ENCODE measurements around the gene COL25A1. TPM values are rescaled to one million over a fixed set of nuclear protein-coding genes. Genes with fewer than 3 reads are reported as not detected.

Gene COL25A1
- total RNA-seq, 1 experiment from 2014 or later: 4.2 TPM

- no CpG with 5 or more reads among the region's 1 CpG for WGBS (ENCODE audit: extremely low coverage, insufficient read length, low lambda C conversion rate)
- no peak for DNase-seq
- Histone ChIP-seq H3T11ph (ENCODE audit: low read length) (no peak overlapping the region), H2BK5ac (ENCODE audit: insufficient read length, low read length) (no peak overlapping the region), H3K4me2 (ENCODE audit: insufficient read depth, insufficient read length, low read length) (no peak overlapping the region), H3K27ac (ENCODE audit: insufficient read length, low read depth, low read length) (no peak overlapping the region), H4K5ac (ENCODE audit: insufficient read length, low read depth, low read length) (no peak overlapping the region), H3K4ac (ENCODE audit: low read depth, low read length) (no peak overlapping the region), H4K20me1 (ENCODE audit: control insufficient read depth, insufficient read depth, insufficient read length) (no peaks in the 10 kb centered on the region), H2AFZ (ENCODE audit: low read length) (no peak overlapping the region), H3K27me3 (ENCODE audit: insufficient read depth, low read length) (no peaks in the 10 kb centered on the region), H4K91ac (ENCODE audit: insufficient read length, low read depth, low read length) (no peak overlapping the region), H3K9ac (ENCODE audit: extremely low read depth, insufficient read length, low read length) (no peak overlapping the region), H2BK120ac (ENCODE audit: low read depth, low read length, poor library complexity, severe bottlenecking) (no peak overlapping the region), H3K79me2 (ENCODE audit: insufficient read depth, low read length) (no peaks in the 10 kb centered on the region), H3K9me3 (ENCODE audit: control insufficient read depth, low read depth, low read length) (no peaks in the 10 kb centered on the region), H2BK12ac (ENCODE audit: insufficient read length, low read depth, low read length) (no peak overlapping the region), H3K23me2 (ENCODE audit: insufficient read length, low read depth, low read length, poor library complexity, severe bottlenecking) (no peaks in the 10 kb centered on the region), H2BK15ac (ENCODE audit: low read depth, low read length) (no peak overlapping the region), H2BK20ac (ENCODE audit: low read depth, low read length, poor library complexity, severe bottlenecking) (no peak overlapping the region), H3K18ac (ENCODE audit: insufficient read length, low read depth, low read length) (no peak overlapping the region), H3K56ac (ENCODE audit: insufficient read length, low read depth, low read length) (no peak overlapping the region), H3K4me1 (ENCODE audit: insufficient read depth, low read length) (peaks cover 4% of the 10 kb centered on the region; the same call in 1 of the 2 replicates), H3K23ac (ENCODE audit: insufficient read length, low read depth, low read length) (no peak overlapping the region), H4K8ac (replicated peaks; ENCODE audit: insufficient read length, low read depth, low read length) (no peak overlapping the region), H3K79me1 (ENCODE audit: insufficient read depth, low read depth, low read length, poor library complexity, severe bottlenecking) (no peaks in the 10 kb centered on the region), H2AK5ac (ENCODE audit: insufficient read length, low read length) (no peak overlapping the region), H3K14ac (ENCODE audit: insufficient read depth, low read length) (no peak overlapping the region)
- Mint-ChIP-seq H3K36me3 (ENCODE audit: insufficient read depth in 1 of 3, low read depth in 3 of 3) (no peaks in the 10 kb centered on the region), H3K27ac (no peak overlapping the region; a peak in 2 of 7 replicates), H3K4me3 (no peak overlapping the region), H3K4me1 (peaks cover 30 to 33% of the 10 kb centered on the region in 2 experiments), H3K9me3 (no peaks in the 10 kb centered on the region; a peak in 1 of 5 replicates), H3K27me3 (ENCODE audit: low read depth) (no peaks in the 10 kb centered on the region)
- TF ChIP-seq CTCF (conservative IDR thresholded peaks at IDR 0.05): no peak
Measured at GRCh38 chr4:109005523-109005922, 296.9 kb downstream of the COL25A1 start.
